Measurements from ENCODE around the gene NDUFA8. TPM values are rescaled to one million over a fixed set of nuclear protein-coding genes. Genes with fewer than 3 reads are reported as not detected.

Gene NDUFA8
- total RNA-seq, 1 experiment from 2014 or later: 38.8 TPM

DNA sequence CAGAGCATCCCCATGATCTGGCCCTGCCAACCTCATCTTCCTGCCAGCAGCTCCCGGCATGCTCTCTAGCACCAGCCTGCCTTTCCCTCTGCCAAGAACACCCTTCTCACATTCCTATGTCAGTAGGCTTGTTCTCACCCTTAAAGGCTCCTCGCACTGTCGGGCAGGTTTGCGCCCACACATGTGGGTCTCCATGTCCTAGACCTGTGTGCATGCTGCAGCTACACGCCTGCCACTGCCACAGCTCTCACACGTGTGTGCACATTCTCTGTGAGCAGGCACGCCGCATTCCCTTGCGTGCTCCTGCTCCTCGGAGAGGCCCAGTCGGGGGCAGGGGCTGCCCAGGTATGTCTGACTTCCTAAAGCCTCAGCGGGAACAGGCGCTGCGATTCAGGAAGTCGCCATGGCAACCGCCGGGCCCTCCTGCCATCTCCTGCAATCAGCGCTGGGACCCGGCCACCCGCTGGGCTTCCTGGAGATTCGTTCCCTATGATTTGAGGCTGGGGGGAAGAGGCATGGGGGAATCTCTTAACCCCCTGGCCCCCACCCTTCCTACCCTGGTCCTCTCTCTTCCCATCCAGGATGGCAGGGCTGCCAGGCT, 28.1 kb downstream of the NDUFA8 start:
- TF ChIP-seq, protein P1, sequence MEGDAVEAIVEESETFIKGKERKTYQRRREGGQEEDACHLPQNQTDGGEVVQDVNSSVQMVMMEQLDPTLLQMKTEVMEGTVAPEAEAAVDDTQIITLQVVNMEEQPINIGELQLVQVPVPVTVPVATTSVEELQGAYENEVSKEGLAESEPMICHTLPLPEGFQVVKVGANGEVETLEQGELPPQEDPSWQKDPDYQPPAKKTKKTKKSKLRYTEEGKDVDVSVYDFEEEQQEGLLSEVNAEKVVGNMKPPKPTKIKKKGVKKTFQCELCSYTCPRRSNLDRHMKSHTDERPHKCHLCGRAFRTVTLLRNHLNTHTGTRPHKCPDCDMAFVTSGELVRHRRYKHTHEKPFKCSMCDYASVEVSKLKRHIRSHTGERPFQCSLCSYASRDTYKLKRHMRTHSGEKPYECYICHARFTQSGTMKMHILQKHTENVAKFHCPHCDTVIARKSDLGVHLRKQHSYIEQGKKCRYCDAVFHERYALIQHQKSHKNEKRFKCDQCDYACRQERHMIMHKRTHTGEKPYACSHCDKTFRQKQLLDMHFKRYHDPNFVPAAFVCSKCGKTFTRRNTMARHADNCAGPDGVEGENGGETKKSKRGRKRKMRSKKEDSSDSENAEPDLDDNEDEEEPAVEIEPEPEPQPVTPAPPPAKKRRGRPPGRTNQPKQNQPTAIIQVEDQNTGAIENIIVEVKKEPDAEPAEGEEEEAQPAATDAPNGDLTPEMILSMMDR (IDR thresholded peaks at IDR 0.05; ENCODE audit: unreplicated experiment): no peak
- intact Hi-C loops (cut with micrococcal nuclease; ENCODE audit: unreplicated experiment): no loop called here
- no peaks in the 10 kb centered on the region for H3K36me3 Mint-ChIP-seq (ENCODE audit: insufficient read depth, unreplicated experiment)
- H3K9me3 Mint-ChIP-seq (ENCODE audit: low read depth, unreplicated experiment): no peaks in the 10 kb centered on the region
- no peak overlapping the region for H3K4me3 Mint-ChIP-seq (ENCODE audit: low read depth, unreplicated experiment)
- CTCF ChIA-PET: no interaction called here
- no peak overlapping the region for H3K27ac Mint-ChIP-seq (ENCODE audit: unreplicated experiment)
- DNase-seq: no peak
- H3K27me3 Mint-ChIP-seq (ENCODE audit: unreplicated experiment): peaks cover 23% of the 10 kb centered on the region
- no peaks in the 10 kb centered on the region for H3K4me1 Mint-ChIP-seq (ENCODE audit: low read depth, unreplicated experiment)
- BruUV-seq (replicated peaks): no TSS peak

DNA sequence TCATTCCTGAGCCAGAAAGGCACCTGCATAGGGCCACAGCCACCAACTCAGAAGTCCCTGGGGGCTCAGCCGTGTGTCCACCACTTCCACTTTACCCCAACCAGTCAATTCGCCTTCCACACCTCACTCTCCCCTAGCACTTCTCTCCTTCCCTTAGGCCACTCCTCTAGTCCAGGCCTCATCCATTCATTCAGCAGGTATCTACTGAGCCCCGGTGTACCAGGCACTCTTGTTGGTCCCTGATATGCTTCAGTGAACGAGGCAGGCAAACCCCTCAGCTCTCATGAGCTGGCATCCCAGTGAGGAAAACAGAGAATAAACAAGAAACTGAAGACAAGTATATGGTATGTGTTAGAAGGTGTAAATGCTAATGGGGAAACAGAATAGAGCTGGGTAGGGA, 28.7 kb downstream of the NDUFA8 start:
- H3K9me3 Mint-ChIP-seq (ENCODE audit: low read depth, unreplicated experiment): no peaks in the 10 kb centered on the region
- CTCF ChIA-PET: no interaction called here
- TF ChIP-seq, protein P1 (IDR thresholded peaks at IDR 0.05; ENCODE audit: unreplicated experiment): no peak
- peaks cover 29% of the 10 kb centered on the region for H3K27me3 Mint-ChIP-seq (ENCODE audit: unreplicated experiment)
- no peak overlapping the region for H3K27ac Mint-ChIP-seq (ENCODE audit: unreplicated experiment)
- H3K4me1 Mint-ChIP-seq (ENCODE audit: low read depth, unreplicated experiment): peaks cover 6% of the 10 kb centered on the region
- intact Hi-C loops (cut with micrococcal nuclease; ENCODE audit: unreplicated experiment): no loop called here
- DNase-seq: no peak
- H3K4me3 Mint-ChIP-seq (ENCODE audit: low read depth, unreplicated experiment): no peak overlapping the region
- no TSS peak for BruUV-seq (replicated peaks)
- H3K36me3 Mint-ChIP-seq (ENCODE audit: insufficient read depth, unreplicated experiment): no peaks in the 10 kb centered on the region

DNA sequence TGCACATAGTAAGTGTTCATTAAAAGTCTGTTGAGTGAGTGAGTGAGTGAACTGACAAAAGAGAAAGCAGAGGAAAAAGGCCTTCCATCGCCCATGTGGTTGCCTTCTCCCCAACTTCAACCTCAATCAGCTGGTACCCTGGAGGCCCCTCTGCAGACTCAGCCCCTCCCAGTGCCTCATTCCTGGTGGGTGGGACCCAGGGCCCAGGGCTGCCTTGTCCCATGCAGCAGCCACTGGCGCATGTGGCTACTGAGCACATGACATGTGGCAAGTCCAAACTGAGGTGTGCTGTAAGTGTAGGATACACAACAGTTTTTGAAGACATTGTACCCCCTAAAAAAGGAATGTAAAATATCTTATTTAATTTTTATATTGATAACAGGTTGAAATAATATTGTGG, 29.6 kb downstream of the NDUFA8 start:
- no TSS peak for BruUV-seq (replicated peaks)
- H3K36me3 Mint-ChIP-seq (ENCODE audit: insufficient read depth, unreplicated experiment): no peaks in the 10 kb centered on the region
- TF ChIP-seq, protein P1 (IDR thresholded peaks at IDR 0.05; ENCODE audit: unreplicated experiment): no peak
- intact Hi-C loops (cut with micrococcal nuclease; ENCODE audit: unreplicated experiment): no loop called here
- H3K27ac Mint-ChIP-seq (ENCODE audit: unreplicated experiment): no peak overlapping the region
- no peaks in the 10 kb centered on the region for H3K9me3 Mint-ChIP-seq (ENCODE audit: low read depth, unreplicated experiment)
- H3K27me3 Mint-ChIP-seq (ENCODE audit: unreplicated experiment): peaks cover 38% of the 10 kb centered on the region
- H3K4me3 Mint-ChIP-seq (ENCODE audit: low read depth, unreplicated experiment): no peak overlapping the region
- DNase-seq: no peak
- CTCF ChIA-PET: no interaction called here
- peaks cover 15% of the 10 kb centered on the region for H3K4me1 Mint-ChIP-seq (ENCODE audit: low read depth, unreplicated experiment)

DNA sequence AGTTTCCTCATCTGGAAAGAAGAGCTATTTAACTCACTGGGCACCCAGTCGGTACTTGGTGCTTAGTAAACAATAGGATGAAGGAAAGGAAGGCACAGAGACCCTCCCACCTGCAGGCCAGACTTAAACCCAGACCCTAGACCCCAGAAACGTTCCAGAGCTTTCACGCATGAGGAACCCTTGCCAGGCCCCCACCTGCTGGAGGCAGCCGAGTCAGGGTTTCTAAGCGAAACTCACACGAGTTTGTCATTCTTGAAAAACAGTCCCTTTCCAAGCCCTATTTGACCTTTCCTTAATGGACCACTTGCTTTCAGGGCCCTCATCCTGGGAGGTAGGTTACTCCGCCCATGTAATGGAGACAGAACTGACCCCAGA, 30.6 kb downstream of the NDUFA8 start:
- no peak overlapping the region for H3K27ac Mint-ChIP-seq (ENCODE audit: unreplicated experiment)
- H3K36me3 Mint-ChIP-seq (ENCODE audit: insufficient read depth, unreplicated experiment): no peaks in the 10 kb centered on the region
- no TSS peak for BruUV-seq (replicated peaks)
- CTCF ChIA-PET: no interaction called here
- no peak for DNase-seq
- H3K27me3 Mint-ChIP-seq (ENCODE audit: unreplicated experiment): peaks cover 48% of the 10 kb centered on the region
- peaks cover 16% of the 10 kb centered on the region for H3K4me1 Mint-ChIP-seq (ENCODE audit: low read depth, unreplicated experiment)
- no peak overlapping the region for H3K4me3 Mint-ChIP-seq (ENCODE audit: low read depth, unreplicated experiment)
- intact Hi-C loops (cut with micrococcal nuclease; ENCODE audit: unreplicated experiment): no loop called here
- TF ChIP-seq, protein P1 (IDR thresholded peaks at IDR 0.05; ENCODE audit: unreplicated experiment): no peak
- no peaks in the 10 kb centered on the region for H3K9me3 Mint-ChIP-seq (ENCODE audit: low read depth, unreplicated experiment)

Data from Calu3 (cell line).